HG02571 (cell line): ENCODE measurements around the gene ALOX12.

ENCODE experiments used
- ATAC-seq: cut with Tn5 transposase; IDR thresholded peaks from one replicate; pipeline ENCODE4 v1.9.1; 2021; ENCODE audit warnings: mild to moderate bottlenecking, moderate library complexity; ENCODE audit not compliant: unreplicated experiment

Gene ALOX12

GRCh38 chr17:7001318-7001961, 5.6 kb downstream of the ALOX12 start:
- no peak for ATAC-seq

- no peak for ATAC-seq
Observed at GRCh38 chr17:7002288-7003047, 6.6 kb downstream of the ALOX12 start.

DNA sequence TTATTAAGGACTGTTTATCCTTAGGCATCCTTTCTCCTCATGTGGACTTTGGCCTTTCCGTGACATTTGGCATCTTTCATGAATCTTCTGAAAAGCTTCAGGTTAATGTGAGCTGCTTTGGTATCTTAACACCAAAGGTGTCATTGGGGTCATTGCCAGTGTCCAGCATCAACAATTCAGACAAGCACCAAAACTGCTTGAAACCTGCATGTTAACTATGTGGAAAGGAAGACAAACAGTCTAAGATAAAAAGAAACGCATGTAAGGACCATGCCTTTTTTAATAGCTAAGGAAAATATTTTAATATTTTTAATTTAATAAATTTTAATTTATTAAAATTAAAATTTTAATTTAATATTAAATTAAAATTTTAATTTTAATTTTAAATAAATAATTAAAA, 7.9 kb downstream of the ALOX12 start:
- ATAC-seq: no peak

DNA sequence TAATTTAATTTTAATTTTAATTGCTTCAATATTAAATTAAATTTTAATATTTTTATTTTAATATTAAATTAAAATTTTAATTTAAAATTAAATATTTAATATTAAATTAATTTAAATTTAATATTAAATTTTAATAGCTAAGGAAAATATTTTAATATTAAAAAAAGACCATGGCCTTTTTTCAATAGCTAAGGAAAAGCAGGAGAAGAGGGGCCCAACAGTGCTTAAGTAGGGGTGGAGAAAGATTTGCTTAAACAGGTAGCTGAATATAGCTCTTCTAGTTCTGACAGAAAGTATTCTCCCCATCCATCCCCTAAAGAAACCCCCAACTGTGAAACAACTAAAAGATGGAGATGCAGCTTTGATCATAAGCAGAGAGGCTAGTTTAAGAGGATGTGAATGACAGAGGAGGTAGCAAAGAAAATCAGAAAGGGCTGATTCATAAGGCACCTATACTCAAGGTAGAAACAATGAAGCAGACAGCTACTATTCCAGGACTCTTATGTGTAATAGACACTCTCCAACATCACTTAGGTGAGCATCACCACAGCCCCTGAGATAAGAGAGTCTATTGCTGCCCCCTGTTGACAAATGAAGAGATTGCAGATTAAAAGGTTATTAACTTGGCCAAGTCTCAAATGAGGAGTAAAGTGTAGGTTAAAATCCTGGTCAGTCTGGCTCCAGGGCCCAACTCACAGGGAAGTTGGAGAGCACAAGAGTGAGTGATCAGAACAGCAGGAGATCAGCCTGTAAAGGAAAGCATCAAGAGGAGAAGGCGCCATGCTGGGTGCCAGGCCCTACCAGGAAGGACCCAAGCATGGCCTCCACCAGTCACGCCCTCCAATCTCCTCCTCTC, 8.8 kb downstream of the ALOX12 start:
- ATAC-seq: no peak

DNA sequence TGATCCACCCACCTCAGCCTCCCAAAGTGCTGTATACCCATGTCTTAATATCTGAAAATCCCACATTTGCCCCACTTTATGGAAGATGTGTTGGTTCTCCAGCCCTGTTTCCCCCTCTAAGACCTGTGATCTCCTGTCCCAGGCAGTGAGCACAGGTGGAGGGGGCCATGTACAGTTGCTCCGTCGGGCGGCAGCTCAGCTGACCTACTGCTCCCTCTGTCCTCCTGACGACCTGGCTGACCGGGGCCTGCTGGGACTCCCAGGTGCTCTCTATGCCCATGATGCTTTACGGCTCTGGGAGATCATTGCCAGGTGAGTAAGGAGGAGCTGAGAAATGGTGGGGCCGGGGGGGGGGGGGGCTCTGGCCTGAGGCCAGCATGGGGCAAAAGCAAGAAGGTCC, 9.9 kb downstream of the ALOX12 start:
- no peak for ATAC-seq

- no peak for ATAC-seq
Observed at GRCh38 chr17:7007143-7007542, 11.3 kb downstream of the ALOX12 start.

DNA sequence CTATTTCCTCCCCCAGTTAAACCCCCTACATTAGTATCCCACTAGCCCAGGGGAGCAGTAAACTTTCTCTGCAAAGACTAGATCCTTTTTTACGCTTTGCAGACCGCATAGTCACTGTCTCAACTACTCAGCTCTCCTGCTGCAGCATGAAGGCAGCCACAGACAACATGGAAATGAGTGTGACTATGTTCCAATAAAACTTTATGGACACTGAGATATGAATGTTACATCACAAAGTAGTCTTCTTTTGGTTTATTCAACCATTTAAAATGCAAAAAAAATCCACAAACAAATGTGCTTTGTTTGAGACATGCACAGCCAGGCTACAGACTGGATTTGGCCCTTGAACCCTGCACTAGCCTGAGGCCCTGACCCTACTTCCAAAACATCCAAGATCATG, 14.7 kb downstream of the ALOX12 start:
- no peak for ATAC-seq

- no peak for ATAC-seq
Observed at GRCh38 chr17:7011415-7011814, 15.6 kb downstream of the ALOX12 start.

- no peak for ATAC-seq
Observed at GRCh38 chr17:7011942-7012254, 16.0 kb downstream of the ALOX12 start.

GRCh38 chr17:7014261-7014994, 18.6 kb downstream of the ALOX12 start:
- ATAC-seq: peak; percentile 74

DNA sequence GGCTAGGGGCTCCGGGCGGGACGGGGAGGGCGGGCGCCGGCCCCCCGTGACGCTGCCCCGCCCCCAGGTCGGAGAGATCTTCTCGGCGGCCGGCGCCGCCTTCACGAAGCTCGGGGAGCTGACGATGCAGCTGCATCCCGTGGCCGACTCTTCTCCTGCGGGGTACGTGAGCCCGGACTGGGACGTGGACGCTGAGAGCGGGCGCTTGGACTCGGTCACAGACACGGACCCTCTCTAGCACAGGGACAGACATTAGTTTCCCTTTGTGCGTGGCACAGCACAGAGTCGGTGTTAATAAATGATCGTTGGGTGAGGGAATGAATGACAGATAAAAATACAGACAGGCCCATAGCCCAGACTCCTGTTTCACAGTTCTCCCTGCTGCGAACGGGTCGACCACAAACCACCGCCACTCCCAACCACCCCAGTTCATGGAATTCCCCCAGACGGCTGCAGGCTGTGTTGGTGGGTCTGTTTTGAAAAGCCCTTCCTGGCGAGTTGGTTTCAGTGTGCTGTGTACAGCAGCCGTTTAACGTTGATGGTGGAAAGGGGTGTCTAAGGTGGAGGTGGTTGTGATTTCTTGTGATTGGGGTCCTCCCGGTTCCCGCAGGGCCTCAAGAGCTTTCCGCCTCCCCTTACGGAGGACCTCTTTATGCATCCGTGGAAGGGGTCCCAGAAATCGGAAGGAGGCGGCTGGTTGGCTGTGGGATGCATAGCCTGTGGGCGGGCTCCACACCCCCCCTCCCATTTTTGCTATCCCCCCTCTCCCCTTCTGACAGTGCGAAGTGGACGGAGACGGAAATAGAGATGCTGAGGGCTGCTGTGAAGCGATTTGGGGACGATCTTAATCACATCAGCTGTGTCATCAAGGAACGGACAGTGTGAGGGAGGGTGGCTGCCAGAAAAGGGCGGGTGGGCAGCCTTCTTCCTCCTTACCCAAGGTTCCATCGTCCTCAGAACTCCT, 19.4 kb downstream of the ALOX12 start:
- peak; percentile 15 for ATAC-seq

DNA sequence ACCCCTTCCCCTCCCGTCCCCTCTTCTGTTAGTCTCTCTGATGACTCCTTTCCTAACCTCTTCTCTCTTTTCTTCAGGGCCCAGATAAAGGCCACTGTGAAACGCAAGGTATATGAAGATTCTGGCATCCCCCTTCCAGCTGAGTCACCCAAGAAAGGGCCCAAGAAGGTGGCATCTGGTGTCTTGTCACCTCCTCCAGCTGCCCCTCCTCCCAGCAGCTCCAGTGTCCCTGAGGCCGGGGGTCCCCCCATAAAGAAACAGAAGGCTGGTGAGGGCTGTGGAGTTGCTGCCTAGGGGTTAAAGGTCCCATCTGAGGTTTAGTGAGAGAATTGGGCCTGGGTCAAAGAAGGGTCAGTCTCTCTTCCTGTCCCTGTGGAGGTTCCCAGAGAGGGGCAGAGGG, 20.6 kb downstream of the ALOX12 start:
- ATAC-seq: no peak

GRCh38 chr17:7016886-7017826, 21.3 kb downstream of the ALOX12 start:
- ATAC-seq: no peak

GRCh38 chr17:7017827-7018200, 22.0 kb downstream of the ALOX12 start:
- no peak for ATAC-seq

GRCh38 chr17:7018331-7018964, 22.6 kb downstream of the ALOX12 start:
- no peak for ATAC-seq

DNA sequence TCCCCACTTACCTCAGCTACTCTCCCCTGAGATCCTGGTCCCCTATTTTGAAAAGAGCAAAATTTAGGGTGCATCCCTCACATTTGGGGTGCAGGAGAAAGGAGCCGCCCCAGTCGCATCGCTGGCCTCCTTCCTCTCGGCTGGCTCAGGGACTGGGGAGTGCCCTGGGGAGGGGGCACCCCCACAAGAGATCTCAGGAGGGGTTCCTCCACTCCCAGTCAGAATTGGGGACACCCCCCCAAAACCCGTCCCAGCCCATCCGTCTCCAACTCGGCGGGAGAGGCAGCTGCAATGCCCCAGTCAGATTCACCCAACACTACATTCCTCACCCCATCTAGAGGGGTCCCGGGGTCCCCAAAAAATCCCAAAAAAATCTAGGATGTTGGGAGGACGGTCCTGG, 23.5 kb downstream of the ALOX12 start:
- ATAC-seq: no peak

DNA sequence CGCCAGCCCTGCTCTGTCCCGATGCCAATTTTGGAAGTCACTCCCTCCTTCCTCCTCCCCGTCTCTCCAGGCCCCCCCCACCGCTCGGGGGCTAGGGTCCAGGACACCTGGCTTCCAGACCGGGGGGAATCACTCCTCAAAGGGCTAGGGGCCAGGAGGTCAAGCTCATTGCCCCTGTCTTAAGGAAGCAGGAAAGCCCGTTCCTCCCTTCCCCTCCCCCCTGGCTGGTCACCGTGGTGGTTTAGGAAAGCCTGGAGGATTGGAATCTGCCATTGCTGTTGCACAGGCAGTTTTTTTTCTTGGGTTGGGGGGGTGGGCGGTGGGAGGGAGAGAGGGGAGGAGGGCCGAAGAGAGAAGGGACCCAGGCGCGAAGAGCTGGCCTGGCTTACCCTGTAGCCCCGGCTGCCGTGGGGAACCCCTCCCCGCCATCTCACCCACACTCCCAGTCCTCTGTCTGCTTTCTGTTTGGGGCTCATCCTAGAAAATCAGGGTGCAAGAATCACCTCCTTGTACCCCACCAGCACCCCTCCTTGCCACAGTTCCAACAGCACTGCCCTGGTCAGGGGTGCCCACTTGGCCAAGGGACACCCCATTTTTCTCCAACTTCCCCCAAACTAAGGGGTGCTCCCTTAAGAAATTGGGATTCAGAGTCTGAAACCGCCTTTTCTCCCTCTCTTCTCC, 24.1 kb downstream of the ALOX12 start:
- ATAC-seq: no peak
